SK-N-SH (cell line): ENCODE measurements around the gene ANKRD9. TPM values are rescaled to one million over a fixed set of nuclear protein-coding genes. Genes with fewer than 3 reads are reported as not detected.

Experiments
- CTCF ChIA-PET: fragments of 300-600, 350-600 bp; formaldehyde crosslinking; extraction: SDS; loops from one replicate; lab custom pipeline; 2021; lab: Yijun Ruan, JAX
- POLR2A ChIA-PET: fragments of 350-600 bp; sonication (Branson Sonifier 250); formaldehyde crosslinking; extraction: SDS; loops from one replicate; lab custom pipeline; 2020; ENCODE audit warnings: antibody characterized with exemption, inconsistent platforms; lab: Yijun Ruan, JAX
- DNase-seq: peaks from one replicate; pipeline ENCODE4 v3.0.0; 2012
- H2AFZ ChIP-seq: fragments of 200-600 bp; sonication (generic); 2 replicates; pipeline ENCODE4 v1.8.1; 2016; ENCODE audit warnings: antibody characterized with exemption, mild to moderate bottlenecking, low read depth
- H3F3A ChIP-seq: fragments of 200-600 bp; sonication (generic); replicated peaks from 2 replicates; pipeline ENCODE3; 2016; ENCODE audit warnings: antibody characterized with exemption, mild to moderate bottlenecking; ENCODE audit not compliant: insufficient read depth
- H3K27ac ChIP-seq, 2 experiments: fragments of 200-500 bp in 1 of 2; fragments of 200-600 bp in 1 of 2; sonication (Bioruptor generic) in 1 of 2; sonication (generic), shearing (Covaris generic) in 1 of 2; 2 replicates each; pipeline versions ENCODE4 v1.5.1 to v1.6.1; 2014 to 2016; ENCODE audit warnings: low read depth in 2 of 2, inconsistent platforms in 1 of 2, low read length in 1 of 2, mild to moderate bottlenecking in 1 of 2, mixed read lengths in 1 of 2
- H3K27me3 ChIP-seq: fragments of 200-600 bp; sonication (generic), shearing (Covaris generic); 2 replicates; pipeline ENCODE4 v1.6.1; 2016; ENCODE audit warnings: mixed run types; ENCODE audit not compliant: insufficient read depth
- H3K36me3 ChIP-seq, 2 experiments: fragments of 200-500 bp in 1 of 2; fragments of 200-600 bp in 1 of 2; sonication (Bioruptor generic) in 1 of 2; sonication (generic) in 1 of 2; replicated peaks in 1 of 2; 2 replicates each; pipeline versions ENCODE3 to v1.5.1; 2014 to 2016; ENCODE audit warnings: low read length in 1 of 2, mild to moderate bottlenecking in 1 of 2; ENCODE audit not compliant: insufficient read depth in 2 of 2, control insufficient read depth in 1 of 2
- H3K4me1 ChIP-seq, 2 experiments: fragments of 200-500 bp in 1 of 2; fragments of 200-600 bp in 1 of 2; sonication (Bioruptor generic) in 1 of 2; sonication (generic), shearing (Covaris generic) in 1 of 2; 2 replicates each; pipeline versions ENCODE4 v1.5.1 to v1.6.1; 2014 to 2016; ENCODE audit warnings: low read depth in 1 of 2, low read length in 1 of 2, mixed run types in 1 of 2; ENCODE audit not compliant: insufficient read depth in 2 of 2, control insufficient read depth in 1 of 2
- H3K4me2 ChIP-seq: fragments of 200-600 bp; sonication (generic), shearing (Covaris generic); 2 replicates; pipeline ENCODE4 v1.6.1; 2017; ENCODE audit warnings: mixed run types
- H3K4me3 ChIP-seq, 2 experiments: fragments of 200-500 bp in 1 of 2; fragments of 200-600 bp in 1 of 2; sonication (Bioruptor generic) in 1 of 2; sonication (generic), shearing (Covaris generic) in 1 of 2; 2 replicates each; pipeline versions ENCODE4 v1.5.1 to v1.8.1; 2014 to 2016; ENCODE audit warnings: low read depth in 2 of 2, inconsistent platforms in 1 of 2, low read length in 1 of 2, mild to moderate bottlenecking in 1 of 2, mixed read lengths in 1 of 2, moderate library complexity in 1 of 2
- H3K79me2 ChIP-seq: fragments of 200-600 bp; sonication (generic); 2 replicates; pipeline ENCODE4 v1.8.1; 2017; ENCODE audit warnings: mild to moderate bottlenecking; ENCODE audit not compliant: insufficient read depth
- H3K9ac ChIP-seq: fragments of 200-600 bp; sonication (generic); 2 replicates; pipeline ENCODE4 v1.6.1; 2017; ENCODE audit warnings: mixed run types
- H3K9me2 ChIP-seq: fragments of 200-600 bp; sonication (generic); 2 replicates; pipeline ENCODE4 v1.6.1; 2017; ENCODE audit warnings: mixed run types
- H3K9me3 ChIP-seq: fragments of 200-600 bp; sonication (generic); 2 replicates; pipeline ENCODE4 v1.6.1; 2017; ENCODE audit warnings: mixed run types, mild to moderate bottlenecking, moderate library complexity
- H4K20me1 ChIP-seq: fragments of 200-600 bp; sonication (generic); 2 replicates; pipeline ENCODE4 v1.6.1; 2017; ENCODE audit warnings: mild to moderate bottlenecking, mixed run types; ENCODE audit not compliant: insufficient read depth
- CHD2 ChIP-seq: fragments of 150-350 bp; IDR thresholded peaks from 2 replicates; pipeline ENCODE4 v1.6.1; 2018; ENCODE audit warnings: low read length; ENCODE audit not compliant: partially characterized antibody
- EP300 ChIP-seq, 2 experiments: IDR thresholded peaks; 2 replicates each; pipeline versions ENCODE4 v1.4.0 to v1.6.1; 2012; ENCODE audit warnings: borderline replicate concordance in 1 of 2, low read depth in 1 of 2, low read length in 1 of 2
- EZH2phosphoT487 ChIP-seq: fragments of 200-600 bp; sonication (generic); IDR thresholded peaks from 2 replicates; pipeline ENCODE4 v1.6.1; 2017; ENCODE audit warnings: low read depth, mixed run types, mild to moderate bottlenecking, antibody characterized with exemption, moderate library complexity, borderline replicate concordance
- FOSL2 ChIP-seq: IDR thresholded peaks from 2 replicates; pipeline ENCODE4 v1.4.0; 2012; ENCODE audit warnings: low read depth, mild to moderate bottlenecking, moderate library complexity, borderline replicate concordance
- FOXJ3 ChIP-seq: sonication (generic); formaldehyde crosslinking; IDR thresholded peaks from 2 replicates; pipeline ENCODE4 v1.5.1; 2020; ENCODE audit warnings: mild to moderate bottlenecking, missing genetic modification reagents
- IRF3 ChIP-seq: fragments of 150-350 bp; IDR thresholded peaks from 2 replicates; pipeline ENCODE4 v1.6.1; 2016; ENCODE audit warnings: mild to moderate bottlenecking, low read depth, low read length
- JUND ChIP-seq: IDR thresholded peaks from 2 replicates; pipeline ENCODE4 v1.4.0; 2012
- MAX ChIP-seq: IDR thresholded peaks from 2 replicates; pipeline ENCODE4 v1.4.0; 2012; ENCODE audit warnings: low read depth
- PBX3 ChIP-seq: IDR thresholded peaks from 2 replicates; pipeline ENCODE4; 2012
- POLR2AphosphoS5 ChIP-seq: IDR thresholded peaks from 2 replicates; pipeline ENCODE4 v1.6.1; 2012; ENCODE audit warnings: low read depth, low read length
- RAD21 ChIP-seq: IDR thresholded peaks from 2 replicates; pipeline ENCODE4 v1.6.1; 2012; ENCODE audit warnings: mild to moderate bottlenecking, low read length
- RFX5 ChIP-seq: IDR thresholded peaks from 2 replicates; pipeline ENCODE4 v1.6.1; 2012; ENCODE audit warnings: mild to moderate bottlenecking, improper control_type of control experiment, low read length
- RXRA ChIP-seq: IDR thresholded peaks from 2 replicates; pipeline ENCODE4 v1.4.0; 2012; ENCODE audit warnings: low read depth, mild to moderate bottlenecking, borderline replicate concordance
- SMC3 ChIP-seq: IDR thresholded peaks from 2 replicates; pipeline ENCODE4 v1.6.1; 2012; ENCODE audit warnings: low read depth, low read length, improper control_type of control experiment
- TAF1 ChIP-seq: IDR thresholded peaks from 2 replicates; pipeline ENCODE4 v1.6.1; 2012; ENCODE audit warnings: low read depth, mild to moderate bottlenecking, low read length, moderate library complexity, borderline replicate concordance
- TEAD4 ChIP-seq: IDR thresholded peaks from 2 replicates; pipeline ENCODE4 v1.4.0; 2012; ENCODE audit warnings: mild to moderate bottlenecking, borderline replicate concordance; ENCODE audit not compliant: insufficient read depth
- USF1 ChIP-seq: IDR thresholded peaks from 2 replicates; pipeline ENCODE4 v1.4.0; 2012; ENCODE audit warnings: low read depth, borderline replicate concordance
- USF2 ChIP-seq: fragments of 150-350 bp; IDR thresholded peaks from 2 replicates; pipeline ENCODE4 v1.6.1; 2017; ENCODE audit warnings: antibody characterized with exemption, low read length, low read depth, borderline replicate concordance
- YY1 ChIP-seq: IDR thresholded peaks from 2 replicates; pipeline ENCODE4 v1.4.0; 2012; ENCODE audit warnings: low read depth, mild to moderate bottlenecking
- ZBTB33 ChIP-seq: IDR thresholded peaks from 2 replicates; pipeline ENCODE4 v1.4.0; 2012; ENCODE audit warnings: low read depth, borderline replicate concordance
- WGBS: methylation state at CpG from one replicate; pipeline ENCODE4 v1.1.6; 2017; ENCODE audit warnings: low lambda C conversion rate; 5-methylcytosine and 5-hydroxymethylcytosine counted together
- polyA plus RNA-seq, 3 experiments: library from polyadenylated mRNA; depleted of rRNA; stranded (reverse); fragments of >200 nt; gene quantifications; 2 replicates each; pipeline ENCODE4 v1.2.3, GENCODE V29; 2012

The ANKRD9 gene
- polyA plus RNA-seq, 1 of the 3 experiments (the other 2 are of a cell fraction), result 21.3 TPM

- Histone ChIP-seq H3K9ac (no peak overlapping the region), H3K4me1 (peaks cover 0 to 8% of the 10 kb centered on the region in 2 experiments; a peak in 2 of 4 replicates), H3K36me3 (no peaks in the 10 kb centered on the region), H3K27ac (no peak overlapping the region), H3K27me3 (no peaks in the 10 kb centered on the region), H3K9me3 (no peaks in the 10 kb centered on the region), H3K4me3 (no peak overlapping the region), H4K20me1 (no peaks in the 10 kb centered on the region), H3K4me2 (no peak overlapping the region), H3K9me2 (no peaks in the 10 kb centered on the region), H2AFZ (no peak overlapping the region), H3K79me2 (no peaks in the 10 kb centered on the region), H3F3A (no peaks in the 10 kb centered on the region)
- CTCF ChIA-PET, result no interaction called here
- POLR2A ChIA-PET, result no interaction called here
- TF ChIP-seq EP300 (IDR thresholded peaks at IDR 0.05; ENCODE audit: borderline replicate concordance in 1 of 2, low read depth in 1 of 2, low read length in 1 of 2), result no peak
- no peak for TF ChIP-seq MAX
- TF ChIP-seq FOXJ3 (CRISPR knock-in tag), result no peak
- no peak for TF ChIP-seq TAF1
- TF ChIP-seq JUND, result no peak
- no peak for TF ChIP-seq FOSL2
- TF ChIP-seq EZH2phosphoT487, result no peak
- TF ChIP-seq YY1, result no peak
- TF ChIP-seq POLR2AphosphoS5, result no peak
- DNase-seq, result no peak
- WGBS, result 57% methylated on average over 3 of the region's 3 CpGs
These were observed 39.2 kb upstream of the ANKRD9 start for GRCh38 chr14:102548616-102549240.

GRCh38 chr14:102545461-102546265 is 36.1 kb upstream of the ANKRD9 start:
- DNase-seq, result peak; percentile 19
- H3K4me1 ChIP-seq, result peaks cover 0 to 8% of the 10 kb centered on the region in 2 experiments; a peak in 2 of 4 replicates
- 88% methylated on average over 25 of the region's 29 CpGs for WGBS
- H3K9me2 ChIP-seq, result no peaks in the 10 kb centered on the region
- no peak overlapping the region for H2AFZ ChIP-seq
- no peaks in the 10 kb centered on the region for H4K20me1 ChIP-seq
- TF ChIP-seq SMC3 (no peak), MAX (no peak), ZBTB33 (no peak), CHD2 (no peak), RAD21 (no peak), PBX3 (no peak), IRF3 (no peak), TEAD4 (no peak), USF1 (no peak), RFX5 (no peak), FOXJ3 (CRISPR knock-in tag) (no peak), RXRA (no peak), USF2 (no peak)
- H3K27me3 ChIP-seq, result no peaks in the 10 kb centered on the region
- H3K79me2 ChIP-seq, result no peaks in the 10 kb centered on the region
- no peak overlapping the region for H3K4me3 ChIP-seq
- ChIA-PET CTCF (no interaction called here), POLR2A (no interaction called here)
- no peaks in the 10 kb centered on the region for H3F3A ChIP-seq
- H3K36me3 ChIP-seq, result no peaks in the 10 kb centered on the region
- H3K4me2 ChIP-seq, result no peak overlapping the region
- H3K9ac ChIP-seq, result no peak overlapping the region
- no peak overlapping the region for H3K27ac ChIP-seq
- H3K9me3 ChIP-seq, result no peaks in the 10 kb centered on the region
